H1 (cell line): ENCODE results near the gene SYPL1. TPM values are rescaled to one million over a fixed set of nuclear protein-coding genes. Genes with fewer than 3 reads are reported as not detected.

ENCODE experiments used
- CTCF ChIA-PET: fragments of 300-600 bp; sonication (Branson Sonifier 250); formaldehyde crosslinking; loops from one replicate; lab custom pipeline; 2021; ENCODE audit not compliant: partially characterized antibody; lab: Charles Lee
- POLR2A ChIA-PET: fragments of 300-600 bp; sonication (Branson Sonifier 250); formaldehyde crosslinking; loops from one replicate; lab custom pipeline; 2021; ENCODE audit warnings: inconsistent platforms; ENCODE audit not compliant: partially characterized antibody; lab: Charles Lee
- DNase-seq, 2 experiments: peaks; one replicate each; pipeline versions ENCODE4 v3.0.0 to v3.0.0-alpha.2; 2010 to 2022; ENCODE audit warnings: low spot score in 2 of 2, low read depth in 1 of 2, mixed read lengths in 1 of 2
- FAIRE-seq: peaks from 2 replicates; lab custom pipeline; 2011; peaks lifted over from hg19 to GRCh38; lab: Jason Lieb, UNC
- H2AFZ ChIP-seq: 2 replicates; pipeline ENCODE4 v1.8.1; 2012; ENCODE audit warnings: low read length, inconsistent platforms
- H2AK5ac ChIP-seq: 2 replicates; pipeline ENCODE4 v1.6.1; 2013; ENCODE audit warnings: low read depth, low read length
- H2BK120ac ChIP-seq: replicated peaks from 2 replicates; pipeline ENCODE3; 2013; ENCODE audit warnings: low read depth, low read length, inconsistent platforms
- H2BK12ac ChIP-seq: 2 replicates; pipeline ENCODE4 v1.6.1; 2013; ENCODE audit warnings: low read depth, low read length
- H2BK15ac ChIP-seq: 2 replicates; pipeline ENCODE4 v1.6.1; 2013; ENCODE audit warnings: low read length
- H2BK20ac ChIP-seq: 2 replicates; pipeline ENCODE4 v1.6.1; 2013; ENCODE audit warnings: low read length
- H2BK5ac ChIP-seq: 2 replicates; pipeline ENCODE4 v1.6.1; 2013; ENCODE audit warnings: low read depth, low read length
- H3K14ac ChIP-seq: 2 replicates; pipeline ENCODE4 v1.6.1; 2013; ENCODE audit warnings: inconsistent platforms; ENCODE audit not compliant: insufficient read length
- H3K18ac ChIP-seq: 2 replicates; pipeline ENCODE4 v1.6.1; 2013; ENCODE audit warnings: low read length; ENCODE audit errors: extremely low read depth
- H3K23ac ChIP-seq: 2 replicates; pipeline ENCODE4 v1.6.1; 2013; ENCODE audit warnings: inconsistent platforms; ENCODE audit not compliant: insufficient read length
- H3K23me2 ChIP-seq: 2 replicates; pipeline ENCODE4 v1.6.1; 2013; ENCODE audit warnings: low read depth, low read length
- H3K27ac ChIP-seq: 2 replicates; pipeline ENCODE4 v1.6.1; 2011; ENCODE audit warnings: low read depth, low read length, inconsistent platforms
- H3K27me3 ChIP-seq, 4 experiments: replicated peaks in 1 of 4; 1 replicate in 1 of 4; 2 replicates in 3 of 4; pipeline versions ENCODE4 v1.6.1 to v1.8.1; 2011 to 2013; ENCODE audit warnings: low read length in 3 of 4, mild to moderate bottlenecking in 3 of 4, inconsistent platforms in 2 of 4, mixed read lengths in 2 of 4, moderate library complexity in 1 of 4; ENCODE audit not compliant: control insufficient read depth in 3 of 4, insufficient read depth in 3 of 4; ENCODE audit errors: extremely low read depth in 1 of 4
- H3K36me3 ChIP-seq, 4 experiments: 2 replicates each; pipeline versions ENCODE4 v1.6.1 to v1.8.1; 2011 to 2013; ENCODE audit warnings: mild to moderate bottlenecking in 4 of 4, low read length in 3 of 4, moderate library complexity in 2 of 4, control low read depth in 1 of 4, inconsistent platforms in 1 of 4; ENCODE audit not compliant: insufficient read depth in 4 of 4, control insufficient read depth in 2 of 4
- H3K4ac ChIP-seq: replicated peaks from 2 replicates; pipeline ENCODE3; 2013; ENCODE audit warnings: low read length, low read depth, mixed read lengths, inconsistent platforms; ENCODE audit not compliant: insufficient read length
- H3K4me1 ChIP-seq, 4 experiments: replicated peaks in 1 of 4; 1 replicate in 1 of 4; 2 replicates in 3 of 4; pipeline versions ENCODE4 v1.6.1 to v1.8.1; 2011 to 2013; ENCODE audit warnings: low read length in 3 of 4, inconsistent platforms in 2 of 4, mixed read lengths in 1 of 4; ENCODE audit not compliant: insufficient read depth in 4 of 4, control insufficient read depth in 3 of 4
- H3K4me2 ChIP-seq, 2 experiments: 2 replicates each; pipeline versions ENCODE4 v1.6.1 to v1.8.1; 2011 to 2013; ENCODE audit warnings: low read depth in 2 of 2, low read length in 2 of 2, control low read depth in 1 of 2, inconsistent platforms in 1 of 2, mild to moderate bottlenecking in 1 of 2; ENCODE audit not compliant: insufficient read depth in 1 of 2
- H3K4me3 ChIP-seq, 4 experiments: fragments of 200-600, 300-600 bp in 1 of 4; sonication (generic), shearing (Covaris generic), sonication (Bioruptor Twin) in 1 of 4; 2 replicates each; pipeline versions ENCODE4 v1.5.1 to v1.8.1; 2011 to 2016; ENCODE audit warnings: low read length in 4 of 4, low read depth in 3 of 4, control low read depth in 2 of 4, inconsistent platforms in 2 of 4, mild to moderate bottlenecking in 2 of 4, mixed read lengths in 1 of 4, moderate library complexity in 1 of 4; ENCODE audit not compliant: insufficient read depth in 2 of 4; ENCODE audit errors: extremely low read depth in 1 of 4
- H3K56ac ChIP-seq: replicated peaks from 2 replicates; pipeline ENCODE3; 2013; ENCODE audit warnings: low read depth, mild to moderate bottlenecking, mixed read lengths, low read length, inconsistent platforms; ENCODE audit not compliant: insufficient read length
- H3K79me1 ChIP-seq: 2 replicates; pipeline ENCODE4 v1.6.1; 2013; ENCODE audit warnings: low read depth, low read length, control low read depth
- H3K79me2 ChIP-seq, 2 experiments: 2 replicates each; pipeline versions ENCODE4 v1.6.1 to v1.8.1; 2012 to 2013; ENCODE audit warnings: low read length in 2 of 2, mild to moderate bottlenecking in 2 of 2, inconsistent platforms in 1 of 2; ENCODE audit not compliant: insufficient read depth in 2 of 2, control insufficient read depth in 1 of 2
- H3K9ac ChIP-seq, 4 experiments: replicated peaks in 1 of 4; 1 replicate in 1 of 4; 2 replicates in 3 of 4; pipeline versions ENCODE4 v1.6.1 to v1.8.1; 2011 to 2013; ENCODE audit warnings: low read depth in 3 of 4, low read length in 3 of 4, control low read depth in 2 of 4, mild to moderate bottlenecking in 2 of 4, moderate library complexity in 2 of 4, inconsistent platforms in 1 of 4; ENCODE audit errors: extremely low read depth in 1 of 4
- H3K9me3 ChIP-seq, 2 experiments: 2 replicates each; pipeline versions ENCODE4 v1.6.1 to v1.8.1; 2012 to 2013; ENCODE audit warnings: mild to moderate bottlenecking in 2 of 2, moderate library complexity in 2 of 2, control low read depth in 1 of 2, inconsistent platforms in 1 of 2, low read depth in 1 of 2, low read length in 1 of 2, mixed read lengths in 1 of 2; ENCODE audit not compliant: insufficient read depth in 2 of 2
- H4K20me1 ChIP-seq, 2 experiments: replicated peaks in 1 of 2; 2 replicates each; pipeline versions ENCODE3 to v1.8.1; 2011 to 2013; ENCODE audit warnings: inconsistent platforms in 2 of 2, low read length in 2 of 2, mild to moderate bottlenecking in 1 of 2; ENCODE audit not compliant: insufficient read depth in 2 of 2, control insufficient read depth in 1 of 2
- H4K5ac ChIP-seq: 2 replicates; pipeline ENCODE4 v1.6.1; 2013; ENCODE audit warnings: low read length, low read depth, mixed read lengths, inconsistent platforms; ENCODE audit not compliant: insufficient read length
- H4K8ac ChIP-seq: 2 replicates; pipeline ENCODE4 v1.8.0; 2013; ENCODE audit warnings: mild to moderate bottlenecking, moderate library complexity, low read length, inconsistent platforms; ENCODE audit not compliant: insufficient read depth; ENCODE audit errors: extremely low read depth
- H4K91ac ChIP-seq: replicated peaks from 2 replicates; pipeline ENCODE3; 2013; ENCODE audit warnings: low read length, mixed read lengths, inconsistent platforms; ENCODE audit not compliant: insufficient read length
- EP300 ChIP-seq, 2 experiments: IDR thresholded peaks; 1 replicate in 1 of 2; 2 replicates in 1 of 2; pipeline ENCODE4 v1.6.1; 2011 to 2012; ENCODE audit warnings: low read depth in 2 of 2, low read length in 2 of 2, mild to moderate bottlenecking in 2 of 2, borderline replicate concordance in 1 of 2, inconsistent platforms in 1 of 2, moderate library complexity in 1 of 2
- WGBS, 2 experiments: shearing (Covaris generic) in 1 of 2; methylation state at CpG; one replicate each; pipeline versions ENCODE4 v1.1.6 to v1.1.7; 2013 to 2015; ENCODE audit warnings: low lambda C conversion rate in 2 of 2, mixed read lengths in 2 of 2, inconsistent platforms in 1 of 2, low coverage in 1 of 2, missing lambda C conversion rate in 1 of 2; ENCODE audit not compliant: insufficient replicate concordance in 2 of 2, insufficient coverage in 1 of 2, insufficient read length in 1 of 2; ENCODE audit errors: extremely low coverage in 1 of 2, missing lambda C conversion rate in 1 of 2; 5-methylcytosine and 5-hydroxymethylcytosine counted together
- polyA plus RNA-seq, 7 experiments: library from polyadenylated mRNA; depleted of rRNA in 3 of 7; stranded (reverse) in 5 of 7; unstranded in 2 of 7; fragments of >200 nt in 5 of 7; fragments of 200-250 nt in 2 of 7; gene quantifications; 1 replicate in 5 of 7; 2 replicates in 1 of 7; 4 replicates in 1 of 7; pipeline versions ENCODE4 v1.2.1 to v1.2.3, GENCODE V29; 2011 to 2013; ENCODE audit warnings: missing spikeins in 2 of 7, mixed read lengths in 2 of 7
- total RNA-seq: library from RNA; stranded (reverse); fragmentation: NEBNext Ultra II Directional; extraction: Animal tissue kit (Norgen Biotek cat#: 25700); gene quantifications from 2 replicates; pipeline ENCODE4 v1.2.1, GENCODE V29; 2021
- TF ChIP-seq, protein P1 (sequence below): IDR thresholded peaks from 2 replicates; pipeline ENCODE4 v1.6.1; 2011; ENCODE audit warnings: low read length, improper control_type of control experiment

SYPL1 gene
- total and polyA plus RNA-seq, 2 of the 8 experiments (the other 6 are each of a cell fraction or from before 2014, with no cell fraction given): 44.9 to 57.7 TPM

DNA sequence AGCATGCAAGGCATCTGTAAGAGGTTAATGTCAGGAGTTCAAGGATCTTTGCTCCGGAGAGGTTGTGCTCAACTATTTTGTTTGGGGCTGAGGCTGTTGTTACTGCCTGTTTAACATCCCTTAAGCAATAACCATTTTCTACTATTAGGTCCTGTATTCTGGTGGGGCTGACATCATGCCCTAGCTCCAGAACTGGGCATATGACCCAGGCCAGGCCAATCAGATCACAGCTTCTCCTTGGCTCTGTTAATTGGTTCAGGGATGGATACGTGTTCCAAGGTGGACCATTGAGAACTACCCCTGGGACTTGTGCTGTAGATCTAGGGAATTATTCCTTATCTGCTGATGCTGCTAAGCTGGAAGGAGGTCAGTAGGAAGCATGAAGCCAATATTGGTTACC is 67.0 kb downstream of the SYPL1 start:
- DNase-seq (no peak), FAIRE-seq (no peak)
- no peak overlapping the region for H3K18ac ChIP-seq
- H2BK12ac ChIP-seq: no peak overlapping the region
- no peaks in the 10 kb centered on the region for H3K79me2 ChIP-seq
- H3K4ac ChIP-seq: no peak overlapping the region
- no peak overlapping the region for H3K4me2 ChIP-seq
- H3K36me3 ChIP-seq: no peaks in the 10 kb centered on the region
- ChIA-PET CTCF (interaction anchor here (1.1 to 13.5 kb wide), 12 partner anchors 11 to 401 kb away, joined by 3 to 265 read pairs (median 17); partner anchors contain the start of gene SYPL1), POLR2A (no interaction called here)
- no peak overlapping the region for H2AK5ac ChIP-seq
- H3K79me1 ChIP-seq: no peaks in the 10 kb centered on the region
- WGBS, 2 experiments: 94% methylated on average over 2 of the region's 2 CpGs; no CpG with 5 or more reads in 1 of the 2 experiments
- H2BK120ac ChIP-seq: no peak overlapping the region
- H3K4me1 ChIP-seq: peaks cover 0 to 7% (median 0%) of the 10 kb centered on the region in 4 experiments; a peak in 3 of 7 replicates
- no peaks in the 10 kb centered on the region for H3K23me2 ChIP-seq
- no peak overlapping the region for H2BK20ac ChIP-seq
- no peak for TF ChIP-seq EP300 (IDR thresholded peaks at IDR 0.05; ENCODE audit: borderline replicate concordance in 1 of 2, low read depth in 2 of 2, low read length in 2 of 2)
- TF ChIP-seq, protein P1, sequence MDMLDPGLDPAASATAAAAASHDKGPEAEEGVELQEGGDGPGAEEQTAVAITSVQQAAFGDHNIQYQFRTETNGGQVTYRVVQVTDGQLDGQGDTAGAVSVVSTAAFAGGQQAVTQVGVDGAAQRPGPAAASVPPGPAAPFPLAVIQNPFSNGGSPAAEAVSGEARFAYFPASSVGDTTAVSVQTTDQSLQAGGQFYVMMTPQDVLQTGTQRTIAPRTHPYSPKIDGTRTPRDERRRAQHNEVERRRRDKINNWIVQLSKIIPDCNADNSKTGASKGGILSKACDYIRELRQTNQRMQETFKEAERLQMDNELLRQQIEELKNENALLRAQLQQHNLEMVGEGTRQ: 0 out of 2 replicates have a peak, but pooled peaks have one; percentile 5
- no peak overlapping the region for H3K27ac ChIP-seq
- no peaks in the 10 kb centered on the region for H3K27me3 ChIP-seq
- no peaks in the 10 kb centered on the region for H4K20me1 ChIP-seq
- H3K23ac ChIP-seq: no peak overlapping the region
- no peak overlapping the region for H4K91ac ChIP-seq
- H2AFZ ChIP-seq: no peak overlapping the region
- no peak overlapping the region for H3K9ac ChIP-seq
- no peak overlapping the region for H3K56ac ChIP-seq
- H3K14ac ChIP-seq: no peak overlapping the region
- H2BK5ac ChIP-seq: no peak overlapping the region
- no peak overlapping the region for H4K5ac ChIP-seq
- no peak overlapping the region for H2BK15ac ChIP-seq
- no peaks in the 10 kb centered on the region for H3K9me3 ChIP-seq
- no peak overlapping the region for H4K8ac ChIP-seq
- no peak overlapping the region for H3K4me3 ChIP-seq
